ENCODE results near the gene MVB12B. TPM values are rescaled to one million over a fixed set of nuclear protein-coding genes. Genes with fewer than 3 reads are reported as not detected.

Gene MVB12B
- total RNA-seq, 1 experiment from 2014 or later: 10.9 TPM

- TF ChIP-seq CTCF (IDR thresholded peaks at IDR 0.05 in 2 of 3, conservative IDR thresholded peaks at IDR 0.05 in 1 of 3; ENCODE audit: borderline replicate concordance in 1 of 3, insufficient read depth in 1 of 3, low read depth in 2 of 3, low read length in 2 of 3) (no peak), POLR2A (IDR thresholded peaks at IDR 0.05; ENCODE audit: borderline replicate concordance, extremely low read depth, insufficient read depth, insufficient read length) (no peak), ELF1 (IDR thresholded peaks at IDR 0.05; ENCODE audit: borderline replicate concordance, low read depth) (no peak), FOSL1 (IDR thresholded peaks at IDR 0.05; ENCODE audit: low read depth) (no peak), SP1 (IDR thresholded peaks at IDR 0.05; ENCODE audit: low read depth) (no peak), REST (IDR thresholded peaks at IDR 0.05; ENCODE audit: low read depth) (no peak), ATF3 (IDR thresholded peaks at IDR 0.05) (no peak), TCF7L2 (IDR thresholded peaks at IDR 0.05; ENCODE audit: borderline replicate concordance, extremely low read depth, insufficient read depth, insufficient read length) (no peak)
Measured at GRCh38 chr9:126357074-126357473, 30.4 kb downstream of the MVB12B start (continued).

- ATAC-seq (no peak), DNase-seq (ENCODE audit: low read depth, low spot score) (no peak)
- intact Hi-C loops (cut with micrococcal nuclease): no loop called here
- Histone ChIP-seq H4K20me1 (ENCODE audit: insufficient read depth) (no peaks in the 10 kb centered on the region), H3K27ac (ENCODE audit: low read depth, low read length) (no peak overlapping the region), H3K27me3 (ENCODE audit: insufficient read depth, low read length) (no peaks in the 10 kb centered on the region), H3K9ac (ENCODE audit: low read length) (no peak overlapping the region), H2AFZ (ENCODE audit: low read depth, low read length, poor library complexity, severe bottlenecking) (no peak overlapping the region), H3K4me3 (replicated peaks in 1 of 2; ENCODE audit: low read depth in 1 of 2, low read length in 2 of 2) (no peak overlapping the region), H3K4me1 (ENCODE audit: control insufficient read depth in 1 of 2, insufficient read depth in 2 of 2, low read length in 2 of 2) (no peaks in the 10 kb centered on the region), H3K4me2 (ENCODE audit: low read length) (no peak overlapping the region), H3K9me3 (ENCODE audit: control insufficient read depth in 1 of 2, insufficient read depth in 1 of 2, low read depth in 1 of 2, low read length in 2 of 2) (peaks cover 3 to 6% of the 10 kb centered on the region in 2 experiments; a peak in 2 of 4 replicates), H3K36me3 (ENCODE audit: control insufficient read depth in 1 of 2, insufficient read depth in 2 of 2, low read length in 2 of 2) (no peaks in the 10 kb centered on the region), H3K79me2 (ENCODE audit: insufficient read depth, low read length) (no peaks in the 10 kb centered on the region), H3K9me2 (ENCODE audit: insufficient read depth) (no peaks in the 10 kb centered on the region)
- BruUV-seq (replicated peaks): no TSS peak
- ChIA-PET CTCF (no interaction called here), POLR2A (no interaction called here), RAD21 (ENCODE audit: low non-redundant PET in 1 of 2, low total read pairs in 2 of 2, uncharacterized antibody in 2 of 2, unreplicated experiment in 2 of 2) (no interaction called here)
- no peak for TF ChIP-seq EZH2 (IDR thresholded peaks at IDR 0.05)
- no peak for TF ChIP-seq FOSL1 (IDR thresholded peaks at IDR 0.05; ENCODE audit: low read depth)
- TF ChIP-seq ZFX (IDR thresholded peaks at IDR 0.05): no peak
- no peak for TF ChIP-seq EZH2phosphoT487 (IDR thresholded peaks at IDR 0.05; ENCODE audit: borderline replicate concordance)
- no peak for TF ChIP-seq ZNF274 (IDR thresholded peaks at IDR 0.05; ENCODE audit: low read depth, low read length)
- no peak for TF ChIP-seq YY1 (IDR thresholded peaks at IDR 0.05; ENCODE audit: extremely low read depth, insufficient replicate concordance, low read depth, low read length)
Measured at GRCh38 chr9:126360073-126360472, 33.4 kb downstream of the MVB12B start.

Measured in HCT116 (cell line).